NCI-H187 treated with DMSO at 0.1 percent for 48 hours (cell line): ENCODE results near the gene FKBP14.
A peak's percentile ranks its signal among the peaks of the same experiment; 100 is the strongest.

Experiments used
- DNase-seq: peaks from one replicate; lab custom pipeline; 2025; lab: John Stamatoyannopoulos, UW

FKBP14 gene

DNA sequence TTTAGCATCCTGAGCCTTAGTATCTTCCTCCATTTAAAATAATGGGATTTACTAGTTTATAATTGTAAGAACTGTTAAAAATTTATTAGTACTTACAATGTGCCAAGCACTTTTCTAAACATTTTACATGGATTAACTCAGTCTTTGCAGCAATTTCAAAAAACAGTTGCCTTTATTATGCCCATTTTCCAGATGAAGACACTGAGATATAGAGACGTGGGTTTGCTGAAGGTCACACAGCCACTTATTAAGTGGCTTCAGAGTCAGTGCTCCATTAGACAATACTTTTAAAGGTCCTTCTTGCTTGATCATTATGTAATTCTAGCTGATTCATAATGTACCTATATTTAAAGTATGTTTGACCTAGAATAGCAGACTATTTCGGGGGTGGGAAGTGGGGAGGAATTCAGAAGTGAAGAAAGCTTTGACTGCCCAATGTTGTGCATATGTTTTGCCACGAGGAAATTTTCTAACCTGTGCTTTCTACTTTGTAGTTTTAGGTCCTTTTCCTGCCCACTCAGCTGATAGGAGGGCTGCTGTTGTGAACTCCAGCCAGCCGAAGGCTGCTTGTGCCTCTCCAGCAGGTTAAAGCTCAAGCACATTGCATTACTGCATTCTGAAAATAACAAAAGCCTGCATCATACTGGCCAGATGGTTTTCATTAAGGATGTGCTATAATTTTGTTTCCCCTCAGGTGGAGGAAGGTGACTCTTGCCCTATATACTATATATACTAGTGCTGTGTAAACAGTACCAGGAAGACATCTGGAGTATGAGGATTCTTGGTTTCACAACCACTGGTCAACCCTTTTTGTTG is 6.0 kb upstream of the FKBP14 start:
- no peak for DNase-seq

DNA sequence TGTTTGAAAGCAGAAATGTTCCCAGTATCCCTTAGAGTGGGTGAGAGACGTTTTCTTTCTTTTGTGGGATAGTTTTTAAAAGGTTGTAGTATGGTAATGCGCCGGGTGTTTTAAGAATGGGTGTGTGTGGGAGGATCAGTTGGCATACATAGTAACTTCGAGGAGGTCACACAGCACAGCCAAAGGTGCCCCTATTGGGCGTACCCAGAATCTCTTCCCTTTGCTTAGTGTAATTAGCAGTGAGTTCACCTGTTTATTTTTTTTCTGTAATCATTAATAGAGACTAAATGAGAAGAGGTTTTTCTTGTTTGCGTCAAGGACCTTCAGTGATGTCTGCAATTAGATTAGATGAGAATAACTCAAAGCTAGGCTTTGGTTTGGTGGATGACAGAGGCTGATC is 3.2 kb upstream of the FKBP14 start:
- DNase-seq: no peak

DNA sequence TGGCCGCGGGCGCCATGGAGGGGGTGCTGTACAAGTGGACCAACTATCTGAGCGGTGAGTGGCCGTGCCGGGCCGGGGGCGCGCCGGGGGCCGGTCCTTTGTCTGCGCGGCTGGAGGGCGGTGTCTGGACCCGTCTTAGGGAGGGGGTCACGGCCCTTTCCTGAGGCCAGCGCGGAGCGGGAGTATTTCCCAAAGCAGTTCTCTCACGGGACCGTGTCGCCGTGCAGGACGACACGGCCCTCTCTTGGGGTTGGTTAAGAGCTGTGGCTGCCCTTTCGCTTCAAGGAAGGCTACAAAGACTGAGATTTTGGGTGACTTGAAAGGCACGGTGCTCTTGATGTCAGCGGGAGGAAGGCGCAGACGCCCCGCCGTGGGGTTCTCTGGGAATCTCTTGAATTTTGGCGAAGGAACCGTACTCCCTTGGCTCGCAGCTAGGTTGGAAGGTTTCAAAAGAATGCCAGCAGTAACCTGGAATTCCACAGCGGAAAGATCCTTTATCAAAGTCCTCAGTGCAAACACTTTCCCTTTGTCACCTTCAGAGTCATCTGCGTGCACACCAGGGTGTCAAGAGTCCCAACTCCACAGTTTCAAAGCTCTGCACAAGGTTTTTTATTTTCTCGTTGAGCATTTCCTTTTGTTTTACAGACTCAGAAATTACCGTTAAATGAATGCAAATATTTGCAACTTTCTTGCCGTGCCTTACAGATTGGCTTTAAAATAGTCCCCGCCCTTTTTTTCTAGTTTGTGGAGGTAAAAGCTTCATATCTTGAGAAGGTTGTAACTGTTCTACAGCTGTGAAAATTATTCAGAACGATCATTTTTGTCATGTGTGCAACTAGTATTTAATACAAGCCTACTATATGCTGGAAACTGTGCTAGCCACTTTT is 2.5 kb upstream of the FKBP14 start:
- no peak for DNase-seq

DNA sequence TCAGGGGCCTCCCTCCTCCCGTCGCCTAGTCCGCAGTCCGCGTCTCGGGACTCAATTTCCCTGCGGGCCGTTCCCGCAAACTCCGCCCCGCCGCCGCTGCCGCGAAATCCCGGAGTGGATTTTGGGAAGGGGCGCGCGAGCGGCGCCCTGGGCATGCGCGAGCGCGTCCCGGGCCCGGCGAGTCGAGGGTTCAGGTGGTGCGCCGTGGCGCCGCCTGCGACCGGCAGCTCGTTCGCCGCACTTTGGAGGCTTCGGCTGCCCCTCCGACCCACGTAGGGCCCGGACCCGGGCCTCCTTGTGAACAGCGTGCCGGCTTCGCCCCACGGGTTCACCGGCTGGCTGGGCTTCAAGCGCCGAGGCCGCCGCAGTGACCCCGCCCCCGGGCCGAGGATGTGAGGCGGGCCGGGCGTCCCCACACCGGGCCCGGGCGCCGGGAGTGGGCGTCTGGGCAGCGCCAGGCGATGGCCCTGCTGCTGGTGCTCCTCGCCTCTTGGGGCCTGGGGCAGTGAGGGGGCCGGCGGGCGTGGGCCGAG is 1.8 kb upstream of the FKBP14 start, which contains the start of gene PLEKHA8:
Gene PLEKHA8, plus strand, starts transcription at position 197 of the 533 bp plus-strand sequence. CDS start 351 bp downstream, outside the sequence.
- DNase-seq: no peak

DNA sequence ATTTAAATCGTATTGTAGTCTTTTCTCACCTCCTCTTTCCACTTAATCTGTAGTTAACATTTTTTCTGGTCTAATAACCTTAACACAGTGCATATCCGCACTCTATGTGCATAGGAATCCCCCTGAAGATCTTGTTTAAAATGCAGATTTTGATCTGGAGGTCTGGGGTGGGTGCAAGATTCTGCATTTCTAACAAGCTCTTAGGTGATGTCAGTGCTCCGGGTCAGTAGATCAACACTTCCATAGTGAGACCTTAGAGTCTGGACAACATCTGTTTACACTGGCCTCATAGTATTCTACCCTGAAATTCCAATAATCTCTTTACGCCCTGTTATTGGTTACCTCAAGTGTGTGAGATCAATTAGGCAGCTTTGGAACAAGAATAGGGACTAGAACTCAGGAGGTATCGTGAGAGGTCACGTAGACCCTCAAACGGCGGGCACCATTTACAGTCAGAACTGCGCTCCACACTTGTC is 1.3 kb upstream of the FKBP14 start:
- DNase-seq: peak; percentile 15

DNA sequence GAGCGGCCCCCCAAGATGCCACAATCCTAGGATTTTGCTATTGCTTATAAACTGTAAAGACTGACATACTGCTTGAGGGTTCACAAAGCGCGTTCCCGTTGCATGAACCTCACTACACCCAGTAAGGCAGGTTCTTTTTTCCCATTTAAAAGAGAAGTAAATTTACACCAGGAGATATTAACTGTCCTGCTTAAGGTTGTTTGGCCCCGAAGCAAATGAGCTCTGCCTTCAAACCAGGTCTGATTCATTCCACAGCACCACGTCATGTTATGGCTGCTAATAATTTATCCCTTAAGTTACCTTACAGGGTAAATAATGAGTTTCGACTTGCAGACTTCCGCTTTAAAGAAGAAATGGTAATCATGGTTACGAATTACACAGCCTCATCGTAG is 559 bp upstream of the FKBP14 start:
- DNase-seq: no peak

DNA sequence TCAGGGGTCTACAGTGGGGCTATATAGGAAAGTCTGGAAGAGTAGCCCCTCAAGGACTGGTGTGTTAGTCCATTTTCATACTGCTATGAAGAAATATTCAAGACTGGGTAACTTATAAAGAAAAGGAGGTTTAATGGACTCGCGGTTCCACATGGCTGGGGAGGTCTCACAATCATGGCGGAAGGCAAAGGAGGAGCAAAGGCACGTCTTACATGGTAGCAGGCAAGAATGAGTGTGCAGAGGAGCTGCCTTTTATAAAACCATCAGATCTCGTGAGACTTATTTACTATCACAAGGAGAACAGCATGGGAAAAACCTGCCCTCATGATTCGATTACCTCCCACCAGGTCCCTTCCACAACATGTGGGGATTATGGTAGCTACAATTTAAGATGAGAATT is 3.0 kb downstream of the FKBP14 start:
- no peak for DNase-seq

DNA sequence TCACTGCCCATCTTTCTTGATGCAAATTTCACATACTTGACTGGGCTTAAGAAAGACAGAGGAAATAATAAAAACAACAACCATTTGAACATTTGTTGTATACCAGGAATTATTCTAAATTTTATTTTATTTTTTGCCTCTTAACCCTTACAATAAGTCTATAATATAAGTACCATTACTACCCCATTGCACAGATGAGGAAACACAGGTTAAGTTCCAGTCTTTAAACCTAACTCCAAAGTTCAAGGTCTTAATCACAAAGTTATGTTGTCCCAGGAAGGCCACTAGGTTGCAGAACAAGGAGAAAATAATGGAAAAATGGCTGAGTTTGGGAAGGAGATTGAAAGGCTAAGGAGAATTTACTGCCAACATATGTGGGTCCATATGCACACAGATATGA is 3.5 kb downstream of the FKBP14 start:
- DNase-seq: no peak

DNA sequence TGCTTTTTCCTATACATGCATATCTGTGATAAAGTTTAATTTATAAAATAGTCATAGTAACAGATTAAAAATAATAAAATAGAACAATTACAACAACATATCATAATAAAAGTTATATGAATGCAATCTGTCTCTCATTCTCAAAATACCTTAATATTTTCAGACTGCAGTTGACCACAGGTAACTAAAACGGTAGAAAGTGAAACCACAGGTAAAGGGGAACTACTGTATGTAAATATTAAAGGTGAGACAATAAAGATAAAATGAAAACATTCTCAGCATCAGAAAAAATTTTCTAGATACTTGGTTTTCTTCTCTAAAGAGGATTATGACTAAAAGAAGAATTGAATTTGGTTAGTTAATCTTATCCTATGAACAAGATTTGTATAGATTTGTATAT is 6.0 kb downstream of the FKBP14 start:
- DNase-seq: no peak

DNA sequence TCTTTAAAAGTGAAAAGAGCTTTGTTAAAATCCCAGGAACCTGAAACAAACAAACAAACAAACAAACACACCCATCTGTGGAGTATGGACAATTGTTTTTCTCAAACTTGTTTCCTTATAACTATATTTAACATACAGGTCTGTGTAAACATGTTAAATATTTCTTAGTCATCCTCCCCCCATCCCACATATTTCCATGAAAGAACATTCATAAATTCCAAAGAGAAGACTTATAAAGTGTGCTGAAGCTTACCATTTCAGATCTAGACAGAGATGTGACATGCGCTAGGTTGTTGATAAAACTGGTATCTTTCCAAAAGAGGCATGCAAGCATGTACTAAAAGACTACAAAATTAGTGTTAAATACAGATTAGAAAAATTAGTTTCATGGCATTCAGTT is 6.5 kb downstream of the FKBP14 start:
- DNase-seq: no peak

DNA sequence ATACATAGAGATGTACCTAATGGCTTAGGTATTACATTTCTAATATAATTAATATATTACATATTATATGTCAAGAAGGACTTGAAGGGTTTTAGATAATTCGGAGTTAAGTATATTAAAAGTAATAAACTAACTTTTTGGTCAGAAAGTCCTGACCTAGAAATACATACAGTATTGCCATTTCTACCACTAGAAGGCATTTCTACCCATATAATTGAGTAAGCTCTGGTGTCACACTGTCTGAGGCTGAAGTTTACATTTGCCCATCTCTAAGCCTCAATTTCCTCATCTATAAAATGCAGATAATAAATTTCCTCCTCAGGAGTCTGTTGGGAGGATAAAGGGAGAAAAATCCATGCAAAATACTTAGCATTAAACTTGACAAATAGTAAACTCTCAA is 7.1 kb downstream of the FKBP14 start:
- no peak for DNase-seq

DNA sequence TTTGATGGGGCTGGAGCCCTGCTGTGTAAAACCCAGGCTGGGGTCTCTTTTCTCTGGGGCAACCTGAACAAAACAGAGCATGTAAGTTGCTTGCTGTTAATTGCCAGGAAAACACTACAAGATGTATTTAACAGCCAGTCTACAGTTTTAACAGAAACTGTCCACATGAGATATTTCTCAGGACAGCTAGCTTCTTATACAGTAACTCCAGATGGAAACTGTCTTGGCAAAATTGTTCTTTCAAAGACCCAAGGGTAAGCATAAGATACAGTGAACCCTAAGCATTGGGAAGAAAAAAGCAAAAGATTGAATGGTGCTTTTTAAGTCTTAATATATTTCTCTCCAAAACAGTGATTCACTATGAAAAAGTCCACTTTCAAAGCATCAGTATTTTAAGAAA is 8.1 kb downstream of the FKBP14 start:
- no peak for DNase-seq

DNA sequence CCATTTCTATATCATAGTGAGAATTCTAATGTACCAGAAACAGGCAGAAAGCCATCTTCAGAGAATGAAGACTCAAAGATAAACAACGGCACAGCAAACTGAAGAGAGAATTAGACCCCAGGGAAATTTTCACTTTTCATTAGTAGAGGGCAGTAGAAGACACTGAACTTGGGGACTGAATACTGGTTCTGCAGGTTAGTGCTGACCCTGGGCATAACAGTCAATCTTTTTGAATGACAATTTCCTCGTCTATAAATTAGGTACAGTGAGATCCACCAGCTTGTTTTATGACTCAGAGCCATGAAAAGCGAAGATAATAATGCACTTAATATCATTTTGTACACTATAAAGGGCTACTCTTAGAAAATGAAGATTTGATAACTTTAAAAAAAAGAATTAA is 13.7 kb downstream of the FKBP14 start:
- no peak for DNase-seq

DNA sequence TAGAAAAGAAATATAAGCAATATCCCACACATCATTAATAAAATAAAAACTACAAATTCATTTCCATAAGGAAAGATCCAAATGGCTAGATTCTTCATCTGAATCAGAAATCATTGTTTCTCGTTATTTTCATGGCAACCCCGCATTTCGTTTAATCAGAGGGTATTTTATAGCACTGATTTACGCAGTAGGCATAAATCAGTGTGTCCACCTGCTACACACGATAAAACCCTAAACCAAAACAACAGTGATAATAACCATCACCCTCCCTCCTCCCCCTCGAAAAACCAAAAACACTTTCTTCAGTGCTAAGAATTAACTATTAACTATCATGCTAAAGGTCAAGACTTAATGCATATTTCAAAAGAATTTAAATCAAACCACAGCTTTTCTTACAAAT is 16.5 kb downstream of the FKBP14 start:
- no peak for DNase-seq

DNA sequence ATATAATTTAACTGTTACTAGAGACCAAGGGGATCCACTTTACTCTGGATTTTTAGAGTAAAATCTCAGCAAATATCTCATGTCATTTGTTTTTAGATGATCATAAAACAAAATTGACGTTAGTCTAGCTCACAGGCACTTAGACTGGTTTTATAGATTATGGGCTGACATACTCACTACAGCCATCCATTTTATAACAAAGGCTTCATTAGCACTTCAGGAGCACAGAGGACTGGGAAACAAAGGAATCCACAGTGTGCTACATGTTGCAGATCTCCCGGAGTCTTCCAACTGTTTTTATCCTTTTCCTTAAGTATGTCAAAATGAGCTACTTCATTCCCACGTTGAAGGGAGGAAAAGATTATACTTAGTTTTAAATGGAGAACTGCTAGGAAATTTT is 21.0 kb downstream of the FKBP14 start:
- no peak for DNase-seq

DNA sequence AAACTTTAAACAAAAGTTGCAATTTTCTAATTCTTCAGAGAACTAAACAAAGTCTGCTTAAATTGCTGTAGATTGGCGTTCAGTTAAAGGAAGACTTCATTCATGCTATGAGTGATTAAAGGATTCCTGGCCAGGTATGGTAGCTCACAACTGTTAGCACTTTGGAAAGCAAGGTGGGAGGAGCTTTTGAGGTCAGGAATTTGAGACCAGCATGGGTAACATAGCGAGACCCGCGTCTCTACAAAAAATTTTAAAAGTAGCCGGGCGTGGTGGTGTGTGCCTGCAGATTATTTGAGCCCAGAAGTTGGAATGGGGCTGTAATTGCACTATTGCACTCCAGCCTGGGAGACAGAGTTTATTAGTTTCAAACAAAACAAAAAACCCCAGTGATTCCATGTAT is 23.4 kb downstream of the FKBP14 start:
- DNase-seq: no peak

DNA sequence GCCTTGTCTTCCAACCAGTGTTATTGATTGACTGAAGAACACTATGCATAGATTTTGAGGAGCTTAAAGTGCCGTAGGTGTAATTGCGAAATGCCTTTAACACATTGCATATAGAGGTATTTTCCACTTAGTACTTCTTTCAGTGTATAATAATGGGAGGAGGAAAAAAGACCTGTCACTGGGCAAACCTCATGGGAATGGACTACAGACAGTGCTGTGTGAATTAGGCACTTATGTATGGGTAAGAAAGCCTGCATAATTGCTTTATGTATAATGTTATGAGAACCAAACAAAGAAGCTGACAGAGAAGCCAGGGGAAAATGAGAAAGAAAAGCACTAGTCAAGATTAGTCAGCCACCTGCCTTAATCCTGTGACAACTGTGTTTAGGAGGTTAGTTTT is 24.5 kb downstream of the FKBP14 start:
- peak; percentile 82 for DNase-seq

DNA sequence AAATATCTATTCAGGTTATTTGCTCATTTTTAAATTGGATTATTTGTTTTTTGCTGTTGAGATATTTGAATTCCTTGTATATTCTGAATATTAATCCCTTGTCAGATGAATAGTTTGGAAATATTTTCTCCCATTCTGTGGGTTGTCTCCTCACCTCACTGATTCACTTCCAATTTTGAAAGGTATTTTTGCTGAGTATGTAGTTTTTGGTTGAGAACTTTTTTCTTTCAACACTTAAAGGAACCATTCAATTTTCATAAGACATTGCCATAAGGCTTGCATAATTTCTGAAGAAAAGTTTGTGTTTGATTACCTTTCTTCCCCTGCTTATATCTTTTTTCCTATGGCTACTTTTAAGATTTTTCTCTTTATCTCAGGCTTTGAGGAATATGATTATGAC is 28.0 kb downstream of the FKBP14 start:
- no peak for DNase-seq

DNA sequence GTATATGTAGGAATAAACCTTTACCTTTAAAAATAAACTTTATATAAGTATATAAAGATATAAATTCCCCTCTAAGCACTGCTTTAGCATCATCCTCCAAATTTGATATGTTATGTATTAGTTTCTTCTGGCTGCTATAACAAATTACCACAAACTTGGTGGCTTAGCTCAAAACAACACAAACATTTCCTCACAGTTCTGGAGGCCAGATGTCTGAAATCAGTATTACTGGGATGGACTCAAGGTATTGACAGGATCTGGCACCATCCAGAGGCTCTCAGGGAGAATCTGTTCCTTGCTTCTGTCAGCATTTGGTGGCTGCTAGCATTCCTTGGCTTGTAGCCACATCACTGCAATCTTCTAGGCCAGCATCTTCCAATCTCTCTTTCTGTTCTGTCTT is 30.2 kb downstream of the FKBP14 start:
- DNase-seq: no peak

DNA sequence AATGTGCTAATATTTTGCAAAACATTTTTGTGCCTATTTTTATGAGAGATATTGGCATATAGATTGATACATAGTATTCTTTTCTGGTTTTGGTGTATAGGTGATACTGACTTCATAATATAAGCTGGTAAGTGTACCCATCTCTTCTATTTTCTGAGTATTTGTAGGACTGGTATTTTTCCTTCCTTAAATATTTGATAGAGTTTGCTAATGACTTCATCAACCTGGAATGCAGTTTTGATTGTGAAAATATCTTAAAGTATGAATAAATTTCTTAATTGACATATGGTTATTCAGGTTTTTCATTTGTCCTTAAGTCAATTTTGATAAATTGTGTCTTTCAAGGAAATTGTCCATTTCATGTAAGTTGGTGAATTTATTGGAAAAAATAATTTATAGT is 30.9 kb downstream of the FKBP14 start:
- DNase-seq: no peak

DNA sequence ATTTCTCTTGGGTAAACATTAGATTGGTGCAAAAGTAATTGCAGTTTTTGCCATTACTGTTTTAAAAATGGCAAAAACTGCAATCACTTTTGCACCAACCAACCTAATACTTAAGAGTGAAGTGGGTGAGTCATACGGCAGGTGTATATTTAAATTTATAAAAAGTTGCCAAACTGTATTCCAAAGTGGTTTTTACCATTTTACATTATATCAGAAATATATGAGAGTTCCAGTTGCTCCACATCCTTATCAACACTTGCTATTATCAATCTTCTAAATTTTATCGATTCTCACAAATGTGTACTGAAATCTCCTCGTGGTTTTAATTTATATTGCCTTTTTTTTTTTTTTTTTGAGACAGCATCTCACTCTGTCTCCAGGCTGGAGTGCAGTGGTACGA is 33.4 kb downstream of the FKBP14 start:
- no peak for DNase-seq

DNA sequence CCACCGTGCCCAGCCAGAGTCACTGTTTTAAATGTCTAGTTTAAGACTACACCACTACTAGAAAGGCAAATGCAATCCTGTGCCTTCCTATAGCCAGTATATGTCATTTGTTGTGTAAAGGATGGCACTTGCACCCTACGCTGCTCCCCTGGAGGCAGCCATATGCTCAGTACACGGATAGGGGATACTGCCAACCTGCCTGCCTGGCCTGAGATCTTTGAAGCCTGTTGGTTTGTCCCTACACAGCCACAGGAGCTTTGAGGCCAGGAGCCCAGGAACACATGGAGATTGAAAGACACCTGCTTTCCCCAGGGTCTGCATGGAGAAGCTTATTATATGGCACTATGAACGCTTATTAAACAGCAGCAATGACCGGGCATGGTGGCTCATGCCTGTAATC is 34.6 kb downstream of the FKBP14 start:
- no peak for DNase-seq

DNA sequence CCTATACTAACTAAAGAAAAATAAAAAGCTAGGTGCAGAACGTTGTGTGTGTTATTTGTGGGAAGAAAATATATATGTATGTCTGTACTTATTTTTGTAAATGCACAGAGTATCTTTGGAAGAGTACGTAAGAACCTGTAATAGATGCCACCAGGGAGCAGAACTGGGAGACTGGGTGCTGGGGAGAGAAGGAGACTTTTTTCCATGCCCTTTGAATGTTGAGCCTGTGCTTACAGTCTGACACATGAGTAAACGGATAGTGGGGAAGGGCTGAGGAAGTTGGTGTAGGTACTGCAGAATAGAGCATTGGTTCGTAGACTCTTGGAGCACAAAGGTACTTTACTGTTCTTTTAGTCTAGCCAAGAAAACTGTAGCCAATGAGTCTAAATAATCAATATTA is 35.6 kb downstream of the FKBP14 start:
- DNase-seq: no peak
